ENCODE results near the gene ELK1. TPM values are rescaled to one million over a fixed set of nuclear protein-coding genes. Genes with fewer than 3 reads are reported as not detected.
A peak's percentile ranks its signal among the peaks of the same experiment; 100 is the strongest.

Gene ELK1
- total RNA-seq, 5 donors from 2014 or later (not counting 1 experiment from before 2014, with no cell fraction given), result 28.5 to 40.0 (median 36.0) TPM

DNA sequence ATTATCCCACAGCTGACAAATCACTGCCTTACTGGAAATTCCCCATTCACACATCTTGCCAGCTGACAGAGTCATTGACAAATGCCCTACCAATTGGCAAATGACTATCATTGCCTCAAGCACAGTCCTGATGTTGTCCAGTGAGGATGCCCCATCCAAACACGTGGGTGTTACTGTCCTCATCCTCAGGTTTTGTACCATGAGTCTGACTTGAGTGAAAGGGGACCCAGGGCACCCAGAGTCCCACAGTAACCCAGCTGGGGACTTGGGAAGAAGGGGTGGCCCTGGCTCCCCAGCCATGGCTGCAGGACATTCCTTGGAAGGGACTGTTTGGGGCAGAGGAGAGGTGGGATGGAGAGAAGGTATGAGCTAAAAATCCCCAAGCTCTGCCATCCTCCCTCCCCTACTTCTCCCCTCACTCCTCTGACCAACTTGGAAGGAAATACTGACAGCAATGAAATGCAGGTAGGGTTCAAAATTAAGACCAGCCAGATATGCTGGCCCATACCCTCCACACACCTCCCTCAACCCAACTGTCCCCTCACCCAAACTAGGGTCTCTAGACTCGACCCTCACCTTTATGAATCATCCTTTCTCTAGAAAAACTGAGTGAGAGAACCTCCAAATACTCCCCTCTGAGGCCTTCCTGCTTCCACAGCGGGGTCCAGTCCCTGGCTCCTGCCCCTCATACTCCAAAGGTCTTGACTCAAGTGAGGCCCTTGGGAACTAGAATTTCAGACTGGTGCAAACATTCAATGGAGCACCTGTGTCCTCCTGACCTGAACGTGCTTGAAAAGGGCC, 63.1 kb downstream of the ELK1 start:
- Histone ChIP-seq H3K9me3 (no peaks in the 10 kb centered on the region), H3K4me1 (ENCODE audit: control insufficient read depth in 1 of 2, extremely low read depth in 1 of 2, insufficient read depth in 2 of 2, low read length in 2 of 2) (peaks cover 0 to 16% of the 10 kb centered on the region in 2 experiments), H3K4me3 (ENCODE audit: control insufficient read depth in 1 of 2, extremely low read depth in 1 of 2, low read length in 1 of 2) (no peak overlapping the region), H3K27me3 (replicated peaks in 1 of 2; ENCODE audit: control insufficient read depth in 2 of 2, extremely low read depth in 1 of 2, insufficient read depth in 2 of 2, low read length in 1 of 2) (no peaks in the 10 kb centered on the region), H3K27ac (ENCODE audit: low read length) (no peak overlapping the region), H3K36me3 (ENCODE audit: control insufficient read depth in 2 of 2, extremely low read depth in 1 of 2, insufficient read depth in 1 of 2, low read length in 1 of 2) (peaks cover 0 to 2% of the 10 kb centered on the region in 2 donors)
- ChIA-PET POLR2A (no interaction called here), CTCF (no interaction called here)
- DNase-seq (no peak), ATAC-seq (replicated peaks in 1 of 4) (no peak)
- Mint-ChIP-seq H3K27ac (peak overlapping the region in 1 of 2 donors; percentile 39), H3K9me3 (no peaks in the 10 kb centered on the region), H3K4me1 (peaks cover 8 to 18% (median 13%) of the 10 kb centered on the region in 3 donors), H3K27me3 (no peaks in the 10 kb centered on the region), H3K4me3 (no peak overlapping the region), H3K36me3 (peaks cover 16% of the 10 kb centered on the region)
- WGBS (ENCODE audit: insufficient coverage), result 40% methylated on average over 1 of the region's 4 CpGs

DNA sequence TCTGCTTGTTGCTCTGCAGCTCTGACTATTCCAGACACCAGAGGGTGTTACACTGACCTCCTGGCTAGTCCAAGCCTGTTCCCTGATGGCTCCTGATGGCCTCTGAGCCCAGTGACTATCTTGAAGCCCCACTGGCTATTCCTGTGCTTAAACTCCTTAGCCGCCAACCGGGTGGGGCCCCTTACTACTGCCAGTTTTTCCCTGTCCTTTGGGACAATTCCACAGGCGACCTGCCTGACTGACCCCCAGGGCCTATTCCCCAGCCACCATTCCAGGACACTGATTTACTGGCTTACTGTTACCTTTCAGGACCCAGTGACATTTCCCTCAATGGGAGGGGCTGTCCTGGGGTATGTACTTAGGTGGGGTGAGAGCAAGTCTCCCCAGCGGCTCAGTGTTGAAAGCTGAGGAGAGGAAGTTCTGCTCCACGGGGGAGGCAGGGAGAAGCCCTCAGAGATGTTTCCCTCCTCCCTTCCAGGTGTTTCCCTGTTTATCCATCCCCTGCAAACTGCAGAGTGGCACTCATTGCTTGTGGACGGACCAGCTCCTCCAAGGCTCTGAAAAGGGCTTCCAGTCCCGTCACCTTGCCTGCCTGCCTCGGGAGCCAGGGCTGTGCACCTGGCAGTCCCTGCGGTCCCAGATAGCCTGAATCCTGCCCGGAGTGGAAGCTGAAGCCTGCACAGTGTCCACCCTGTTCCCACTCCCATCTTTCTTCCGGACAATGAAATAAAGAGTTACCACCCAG, 64.1 kb downstream of the ELK1 start:
- Mint-ChIP-seq H3K9me3 (no peaks in the 10 kb centered on the region), H3K4me1 (peaks cover 19 to 29% (median 24%) of the 10 kb centered on the region in 3 donors), H3K36me3 (peaks cover 16% of the 10 kb centered on the region), H3K4me3 (no peak overlapping the region), H3K27ac (no peak overlapping the region), H3K27me3 (peaks cover 0 to 4% of the 10 kb centered on the region in 2 donors)
- Histone ChIP-seq H3K36me3 (ENCODE audit: control insufficient read depth in 2 of 2, extremely low read depth in 1 of 2, insufficient read depth in 1 of 2, low read length in 1 of 2) (peaks cover 0 to 2% of the 10 kb centered on the region in 2 donors), H3K4me1 (ENCODE audit: control insufficient read depth in 1 of 2, extremely low read depth in 1 of 2, insufficient read depth in 2 of 2, low read length in 2 of 2) (peaks cover 5 to 27% of the 10 kb centered on the region in 2 experiments), H3K4me3 (ENCODE audit: control insufficient read depth in 1 of 2, extremely low read depth in 1 of 2, low read length in 1 of 2) (no peak overlapping the region), H3K27me3 (replicated peaks in 1 of 2; ENCODE audit: control insufficient read depth in 2 of 2, extremely low read depth in 1 of 2, insufficient read depth in 2 of 2, low read length in 1 of 2) (no peaks in the 10 kb centered on the region), H3K27ac (ENCODE audit: low read length) (no peak overlapping the region), H3K9me3 (no peaks in the 10 kb centered on the region)
- ChIA-PET CTCF (no interaction called here), POLR2A (no interaction called here)
- 90% methylated on average over 3 of the region's 11 CpGs for WGBS (ENCODE audit: insufficient coverage)
- DNase-seq, result no peak
- no peak for ATAC-seq (replicated peaks in 1 of 4)

Other genes with a start within 250 kb of the ELK1 start
- gene ZNF41, start 167.3 kb downstream of the ELK1 start, total RNA-seq, result 10 to 100 TPM in 3 of 5 donors, 1 to 10 TPM in 2; 8.4 to 20.4 (median 14.7) TPM
- 100 to 1,000 TPM; 113 to 138 (median 122) TPM for gene ARAF, start 89.4 kb downstream of the ELK1 start, total RNA-seq
- gene TIMP1, start 68.1 kb downstream of the ELK1 start, total RNA-seq, result 100 to 1,000 TPM in 1 of 5 donors, 10 to 100 TPM in 4; 28.7 to 120 (median 59.7) TPM
- gene SYN1, start 30.7 kb downstream of the ELK1 start, total RNA-seq, result 1 to 10 TPM in 1 of 5 donors, under 1 TPM in 3, not detected in 1; 0.21 to 1.3 (median 0.81) TPM
- gene CFP, start 20.6 kb downstream of the ELK1 start, total RNA-seq, result 10 to 100 TPM; 17.7 to 37.1 (median 26.5) TPM
- 100 to 1,000 TPM; 155 to 186 (median 178) TPM for gene UXT, start 8.6 kb upstream of the ELK1 start, total RNA-seq
- 10 to 100 TPM in 4 of 5 donors, 1 to 10 TPM in 1; 8.7 to 14.3 (median 11.5) TPM for gene ZNF81, start 186.3 kb upstream of the ELK1 start, total RNA-seq